ENCODE data around the gene ARHGEF10L.

The ARHGEF10L gene

DNA sequence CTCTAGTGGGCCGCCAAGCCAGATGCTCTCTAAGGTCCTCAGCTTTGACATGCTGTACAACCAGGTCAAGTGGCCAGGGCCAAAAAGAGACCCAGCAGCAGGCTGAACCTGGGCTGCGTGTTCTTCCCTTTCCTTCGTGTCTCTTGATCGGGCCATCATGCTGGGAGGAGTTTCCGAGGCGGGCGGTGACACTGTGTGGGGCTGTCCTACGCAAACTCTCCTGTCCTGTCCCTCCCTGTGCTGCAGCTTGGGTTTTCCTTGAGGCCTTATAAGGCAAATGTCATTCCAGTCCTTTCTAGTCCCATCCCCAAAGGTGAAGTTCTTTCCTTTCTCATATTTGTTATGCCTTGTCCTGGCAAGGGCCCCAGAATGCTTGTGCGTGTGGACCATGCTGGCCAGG lies 56.7 kb downstream of the ARHGEF10L start:
- no peak for DNase-seq

DNA sequence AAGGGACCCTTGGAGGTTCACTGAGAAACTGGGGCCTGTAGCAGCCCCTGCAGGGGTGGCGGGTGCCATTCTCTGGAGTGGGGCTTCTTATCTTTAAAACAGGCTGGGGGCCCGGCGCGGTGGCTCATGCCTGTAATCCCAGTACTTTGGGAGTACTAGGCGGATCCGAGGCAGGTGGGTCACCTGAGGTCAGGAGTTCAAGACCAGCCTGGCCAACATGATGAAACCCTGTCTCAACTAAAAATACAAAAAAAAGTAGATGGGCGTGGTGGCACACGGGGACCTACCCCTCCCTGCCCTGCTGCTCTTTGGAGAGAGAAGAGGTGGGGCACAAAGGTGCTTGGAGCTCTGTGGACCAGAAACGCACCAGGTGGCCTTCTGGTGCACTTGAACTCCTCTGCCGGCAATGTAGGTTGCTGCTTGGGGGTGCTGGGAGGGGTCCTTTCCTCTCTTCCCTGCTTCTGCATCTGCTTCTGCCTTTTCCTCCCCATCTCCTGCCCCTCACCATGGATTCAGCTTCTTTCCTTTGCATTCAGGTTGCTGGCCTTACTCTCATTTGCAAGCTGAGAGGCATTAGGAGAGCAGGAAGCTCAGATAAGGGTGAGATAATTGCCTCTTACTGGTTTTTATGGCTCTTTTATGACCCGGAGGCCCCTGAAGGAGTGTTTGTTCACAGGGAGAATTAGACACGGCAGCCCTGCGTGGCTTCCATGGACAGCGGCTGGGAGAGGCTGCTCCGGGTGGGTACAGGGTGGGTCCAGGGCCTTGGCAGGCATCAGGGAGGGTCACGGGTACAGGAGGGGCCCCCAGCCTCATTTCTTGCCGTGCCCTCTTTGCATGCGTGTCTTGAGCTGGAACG lies 57.4 kb downstream of the ARHGEF10L start:
- DNase-seq: no peak

- DNase-seq: no peak
Observed at GRCh38 chr1:17597651-17598050, 58.2 kb downstream of the ARHGEF10L start.

- DNase-seq: no peak
Observed at GRCh38 chr1:17598251-17598650, 58.8 kb downstream of the ARHGEF10L start.

DNA sequence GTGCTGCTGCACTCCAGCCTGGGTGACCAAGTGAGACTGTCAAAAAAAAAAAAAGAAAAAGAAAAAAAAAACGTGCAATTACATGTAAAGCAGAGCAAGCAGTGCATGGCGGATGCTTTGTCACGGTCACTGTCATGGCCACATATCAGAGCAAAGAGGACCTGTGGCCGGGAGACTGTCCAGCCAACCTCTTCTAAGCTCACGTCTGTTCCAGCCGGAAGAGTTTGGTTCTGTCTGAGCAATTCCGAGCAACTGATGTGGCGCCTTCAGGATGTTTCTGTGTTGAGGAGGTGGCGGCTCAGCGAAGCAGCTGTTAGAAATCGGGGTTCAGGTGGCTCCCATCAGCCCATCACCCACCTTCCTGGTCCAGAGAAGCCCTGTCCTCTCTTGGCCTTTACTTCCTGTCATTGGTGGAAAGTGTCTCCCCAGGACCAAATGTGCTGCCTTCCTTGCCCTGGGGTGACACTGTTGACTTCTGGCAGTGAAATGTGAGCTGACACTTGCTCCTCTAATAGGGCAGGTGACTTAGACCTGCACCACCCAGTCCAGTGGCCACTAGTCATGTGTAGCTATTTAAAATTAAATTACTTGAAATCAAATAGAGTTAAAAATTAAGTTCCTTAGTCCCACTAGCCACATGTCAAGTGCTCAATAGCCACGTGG lies 59.9 kb downstream of the ARHGEF10L start:
- no peak for DNase-seq

GRCh38 chr1:17599954-17600300 lies 60.4 kb downstream of the ARHGEF10L start:
- DNase-seq: no peak

DNA sequence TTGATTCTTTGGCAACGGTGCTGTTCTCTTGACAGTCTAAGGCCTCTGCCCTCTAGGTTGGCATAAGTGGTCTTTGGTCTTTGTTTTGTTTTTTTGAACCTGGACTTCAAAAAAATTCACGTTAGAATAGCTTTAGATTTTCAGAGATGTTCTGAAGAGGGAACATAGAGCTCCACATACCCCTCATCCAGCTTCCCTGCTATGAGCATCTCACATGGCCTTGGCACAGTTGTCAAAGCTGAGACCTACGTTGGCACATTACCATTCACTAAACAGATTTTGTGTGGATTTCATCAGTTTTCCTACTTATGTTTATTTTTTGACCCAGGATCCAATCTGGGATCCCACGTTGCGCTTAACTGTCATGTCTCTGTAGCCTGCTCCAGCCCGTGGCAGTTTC lies 60.8 kb downstream of the ARHGEF10L start:
- DNase-seq: no peak

DNA sequence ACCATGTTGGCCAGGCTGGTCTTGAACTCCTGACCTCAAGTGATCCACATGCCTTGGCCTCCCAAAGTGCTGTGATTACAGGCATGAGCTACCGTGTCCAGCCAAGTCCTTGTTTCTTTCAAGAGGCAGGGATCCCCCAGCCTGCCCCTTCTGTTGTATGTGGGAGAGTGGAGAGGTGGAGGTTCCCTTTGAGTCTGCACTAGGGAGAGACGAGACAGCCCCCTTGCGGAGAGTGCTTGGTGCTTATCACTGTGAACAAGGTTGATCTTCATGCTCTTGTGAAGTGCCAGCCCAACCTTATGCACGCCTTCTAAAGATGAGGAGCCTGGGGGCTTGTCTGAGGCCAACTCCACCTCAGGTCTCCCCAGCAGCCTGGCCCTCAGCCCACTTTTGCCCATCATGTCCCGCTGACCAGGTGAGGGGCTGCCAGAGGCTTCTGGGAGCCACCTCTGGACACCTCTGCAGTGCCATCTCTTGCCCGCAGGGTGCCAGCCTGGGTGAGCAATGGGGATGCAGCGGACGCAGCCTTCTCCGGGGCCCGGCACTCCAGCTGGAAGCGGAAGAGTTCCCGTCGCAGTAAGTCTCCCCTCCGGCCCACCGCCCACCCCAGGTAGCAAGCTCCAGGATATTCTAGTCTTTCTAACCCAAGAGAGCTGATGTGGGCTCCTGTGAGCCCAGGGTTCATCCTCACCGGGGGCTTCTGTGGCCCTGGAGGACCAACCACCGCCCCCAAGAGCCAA lies 62.3 kb downstream of the ARHGEF10L start:
- no peak for DNase-seq

GRCh38 chr1:17603091-17603841 lies 63.8 kb downstream of the ARHGEF10L start:
- peak; percentile 65 for DNase-seq

DNA sequence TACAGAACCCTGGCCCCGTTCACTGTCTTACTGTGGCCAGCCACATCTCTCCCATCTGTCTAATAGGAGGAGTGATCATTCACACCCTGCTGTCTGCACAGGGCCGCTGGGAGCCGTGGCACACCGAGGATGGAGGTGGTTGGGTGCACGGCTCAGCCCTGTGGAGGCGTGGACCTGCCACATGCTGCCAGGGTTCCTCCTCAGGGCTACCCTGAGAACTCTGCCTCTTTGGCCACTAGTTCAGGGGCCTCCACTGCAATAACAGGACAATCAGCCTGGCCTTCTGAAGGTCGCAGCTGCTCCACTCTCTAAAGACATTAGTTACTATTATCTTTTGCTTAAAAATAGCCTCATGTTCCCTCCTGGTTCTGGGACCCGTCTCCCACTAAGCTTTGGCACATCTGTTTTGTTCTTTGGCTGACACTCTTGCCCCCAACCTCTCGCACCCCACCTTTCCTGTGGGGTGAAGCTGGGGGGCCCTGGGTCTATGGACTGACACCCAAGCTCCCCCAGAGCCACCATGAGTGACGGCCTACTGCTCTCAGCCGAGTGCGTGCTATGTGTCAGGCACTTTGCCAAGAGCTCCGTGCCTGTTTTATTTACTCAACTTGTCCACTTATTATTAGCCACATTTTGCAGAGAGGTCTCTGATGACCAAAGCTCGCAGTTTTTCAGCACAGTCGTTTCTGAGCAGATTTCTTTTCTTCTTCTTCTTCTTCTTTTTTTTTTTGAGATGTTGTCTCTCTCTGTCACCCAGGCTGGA lies 66.3 kb downstream of the ARHGEF10L start:
- no peak for DNase-seq

GRCh38 chr1:17606826-17607440 lies 67.4 kb downstream of the ARHGEF10L start:
- DNase-seq: peak; percentile 79

DNA sequence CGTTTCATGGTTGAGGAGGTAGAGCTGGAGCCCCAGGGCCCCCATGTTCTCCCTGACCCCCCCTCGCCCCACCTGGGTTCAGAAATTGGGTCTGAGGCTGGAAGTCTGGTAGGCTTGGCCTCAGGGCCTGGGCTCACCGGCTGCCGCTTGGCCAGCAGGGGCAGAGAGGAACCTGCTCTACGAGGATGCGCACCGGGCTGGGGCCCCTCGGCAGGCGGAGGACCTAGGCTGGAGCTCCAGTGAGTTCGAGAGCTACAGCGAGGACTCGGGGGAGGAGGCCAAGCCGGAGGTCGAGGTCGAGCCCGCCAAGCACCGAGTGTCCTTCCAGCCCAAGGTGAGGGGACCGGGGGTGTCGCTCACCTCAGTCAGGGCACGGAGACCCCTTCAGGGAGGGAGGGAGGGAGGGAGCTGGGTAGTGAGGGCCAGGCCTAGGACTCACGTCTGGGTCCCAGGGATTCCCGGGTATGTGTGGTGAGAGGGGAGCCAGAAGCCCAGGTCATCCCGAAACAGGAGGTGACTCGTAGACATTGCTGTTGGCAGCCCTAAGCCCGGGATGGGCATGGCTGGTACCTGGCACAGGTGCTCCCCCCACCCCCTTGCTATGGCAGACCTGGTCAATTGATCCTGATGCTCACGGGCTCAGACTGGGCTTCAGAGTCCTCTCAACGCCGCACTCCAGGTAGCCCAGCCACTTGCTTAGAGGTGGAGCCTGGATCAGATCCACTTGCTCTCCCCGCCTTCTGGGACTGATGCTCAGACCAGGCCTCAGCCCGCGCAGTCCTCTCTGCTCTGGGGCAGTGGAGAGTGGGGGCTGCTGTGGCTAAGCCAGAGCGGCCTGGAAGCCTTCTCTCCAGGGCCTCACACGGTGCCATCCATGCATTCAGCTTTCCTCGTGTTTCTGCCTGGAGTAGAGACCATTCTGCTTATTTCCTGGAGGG lies 68.4 kb downstream of the ARHGEF10L start:
- DNase-seq: no peak

DNA sequence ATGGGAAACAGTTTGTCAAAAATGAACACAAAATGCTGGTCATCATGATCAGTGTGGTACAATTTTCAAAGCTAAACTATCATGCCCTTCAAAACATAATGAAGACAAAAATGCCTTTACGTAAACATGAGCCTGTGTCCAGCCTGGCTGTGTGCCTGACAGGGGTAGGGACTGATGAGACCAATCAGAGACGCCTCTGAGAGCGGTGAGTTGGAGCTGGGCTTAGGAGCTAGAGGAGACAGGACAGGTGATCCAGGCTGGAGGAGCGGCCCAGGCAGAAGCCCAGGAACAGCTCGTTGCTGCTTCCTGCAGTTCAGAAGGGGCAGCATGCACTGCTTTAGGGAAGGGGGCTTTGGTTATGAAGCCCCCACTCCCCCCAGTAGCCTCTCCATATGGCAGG lies 70.0 kb downstream of the ARHGEF10L start:
- DNase-seq: no peak

DNA sequence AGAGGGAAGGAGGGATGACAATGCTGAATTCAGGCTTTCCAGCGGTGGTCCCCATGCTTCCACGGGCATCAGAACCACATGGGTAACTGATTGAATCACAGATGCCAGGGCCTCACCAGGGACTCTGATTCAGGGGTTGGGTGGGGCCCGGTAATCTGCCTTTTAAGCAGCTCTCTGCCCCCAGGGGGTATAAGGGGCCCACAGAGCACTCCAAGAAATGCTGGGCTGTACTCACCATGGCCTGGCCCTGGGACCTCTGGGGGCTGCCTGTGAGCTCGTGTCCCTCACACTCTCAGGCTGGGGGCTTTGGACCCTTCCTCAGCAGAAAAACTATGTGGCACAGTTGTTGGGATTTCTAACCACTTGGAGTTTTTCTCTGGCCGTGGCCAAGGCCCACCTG lies 70.6 kb downstream of the ARHGEF10L start:
- DNase-seq: no peak

DNA sequence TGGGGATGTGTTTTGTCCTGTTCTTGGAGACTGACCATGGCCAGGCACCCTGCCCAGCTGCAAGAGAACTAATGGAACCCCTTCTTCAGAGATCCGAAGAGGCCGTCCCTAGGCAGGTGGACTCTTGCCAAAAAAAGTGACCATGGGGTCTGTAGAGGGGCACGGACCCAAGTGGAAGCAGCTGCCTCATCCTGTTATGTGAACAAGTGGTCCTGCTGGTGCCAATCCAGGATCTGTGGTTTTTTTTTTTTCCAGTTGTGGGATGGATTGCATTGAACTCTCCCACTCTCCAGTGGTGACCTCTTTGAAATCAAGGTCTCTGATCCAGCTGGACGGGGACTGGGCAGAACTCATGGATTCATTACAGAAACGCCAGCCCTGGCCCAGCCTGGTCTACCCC lies 71.2 kb downstream of the ARHGEF10L start:
- no peak for DNase-seq

DNA sequence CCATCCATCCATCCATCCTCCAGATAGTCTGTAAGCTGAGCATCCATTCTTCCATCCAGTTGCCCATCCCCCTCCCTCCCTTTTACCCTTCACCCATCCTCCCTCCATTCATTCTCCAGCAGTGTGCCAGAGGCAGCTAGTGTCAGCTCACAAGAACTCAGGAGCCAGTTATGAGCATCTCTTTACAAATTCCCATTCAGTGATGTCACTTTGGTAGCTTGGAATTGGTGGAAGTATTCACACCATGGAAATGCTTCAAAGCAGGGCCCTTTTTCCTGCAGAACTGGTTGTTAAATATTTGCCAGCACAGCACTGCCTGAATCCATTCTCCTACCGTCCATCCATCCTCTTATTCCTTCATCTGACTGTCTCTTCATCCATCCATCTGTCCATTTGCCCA lies 72.5 kb downstream of the ARHGEF10L start:
- no peak for DNase-seq

DNA sequence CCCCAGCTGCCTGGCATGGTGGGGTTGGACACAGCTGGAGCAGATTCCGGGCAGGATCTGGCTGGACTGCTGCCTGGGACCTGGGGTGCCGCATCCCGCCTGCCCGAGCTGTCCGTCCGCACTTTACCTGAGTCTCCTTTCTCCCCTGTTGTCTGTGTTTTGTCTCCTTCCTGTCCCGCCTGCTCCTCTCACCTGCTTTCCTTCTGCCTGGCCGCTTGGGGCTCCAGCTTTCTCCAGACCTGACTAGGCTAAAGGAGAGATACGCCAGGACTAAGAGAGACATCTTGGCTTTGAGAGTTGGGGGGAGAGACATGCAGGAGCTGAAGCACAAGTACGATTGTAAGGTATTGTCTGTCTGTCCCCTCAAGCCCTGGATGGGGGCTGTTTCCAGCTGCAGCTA lies 73.3 kb downstream of the ARHGEF10L start:
- no peak for DNase-seq

- DNase-seq: no peak
Observed at GRCh38 chr1:17614586-17614985, 75.1 kb downstream of the ARHGEF10L start.

GRCh38 chr1:17615157-17615556 lies 75.7 kb downstream of the ARHGEF10L start:
- no peak for DNase-seq

DNA sequence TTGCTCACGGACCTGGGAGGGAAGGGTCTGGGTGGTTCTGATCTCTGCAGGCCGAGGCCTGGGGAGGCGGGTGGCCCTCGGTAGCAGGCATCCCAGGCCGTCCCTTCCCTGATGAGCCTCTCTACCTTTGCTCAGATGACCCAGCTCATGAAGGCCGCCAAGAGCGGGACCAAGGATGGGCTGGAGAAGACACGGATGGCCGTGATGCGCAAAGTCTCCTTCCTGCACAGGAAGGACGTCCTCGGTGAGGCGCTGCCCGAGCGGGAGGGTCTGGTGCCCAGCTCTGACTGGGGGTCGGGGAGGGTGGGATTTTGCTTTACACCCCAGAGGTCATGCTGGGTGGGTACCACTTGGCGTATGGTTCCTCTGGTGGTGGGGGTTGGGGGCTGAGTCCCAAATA lies 76.5 kb downstream of the ARHGEF10L start:
- no peak for DNase-seq

All from retina (tissue), 1 donor.